GM13976 (cell line): ENCODE data around the gene SCLY.

Source experiments
- DNase-seq: peaks from one replicate; pipeline ENCODE4 v3.0.0; 2012; ENCODE audit warnings: low spot score
- in situ Hi-C: fragments of 300-500 bp; cut with MboI; formaldehyde crosslinking; loops from one replicate; pipeline ENCODE4 v1.12.0; 2022; ENCODE audit warnings: low sequenced_read_pairs, mixed read lengths, inconsistent platforms; ENCODE audit not compliant: unreplicated experiment
- TF ChIP-seq, protein P1 (sequence below): IDR thresholded peaks from 2 replicates; pipeline ENCODE4 v1.5.1; 2012; ENCODE audit warnings: borderline replicate concordance, mild to moderate bottlenecking; ENCODE audit not compliant: insufficient read depth; ENCODE audit errors: extremely low read depth, missing control alignments, control extremely low read depth

SCLY gene

DNA sequence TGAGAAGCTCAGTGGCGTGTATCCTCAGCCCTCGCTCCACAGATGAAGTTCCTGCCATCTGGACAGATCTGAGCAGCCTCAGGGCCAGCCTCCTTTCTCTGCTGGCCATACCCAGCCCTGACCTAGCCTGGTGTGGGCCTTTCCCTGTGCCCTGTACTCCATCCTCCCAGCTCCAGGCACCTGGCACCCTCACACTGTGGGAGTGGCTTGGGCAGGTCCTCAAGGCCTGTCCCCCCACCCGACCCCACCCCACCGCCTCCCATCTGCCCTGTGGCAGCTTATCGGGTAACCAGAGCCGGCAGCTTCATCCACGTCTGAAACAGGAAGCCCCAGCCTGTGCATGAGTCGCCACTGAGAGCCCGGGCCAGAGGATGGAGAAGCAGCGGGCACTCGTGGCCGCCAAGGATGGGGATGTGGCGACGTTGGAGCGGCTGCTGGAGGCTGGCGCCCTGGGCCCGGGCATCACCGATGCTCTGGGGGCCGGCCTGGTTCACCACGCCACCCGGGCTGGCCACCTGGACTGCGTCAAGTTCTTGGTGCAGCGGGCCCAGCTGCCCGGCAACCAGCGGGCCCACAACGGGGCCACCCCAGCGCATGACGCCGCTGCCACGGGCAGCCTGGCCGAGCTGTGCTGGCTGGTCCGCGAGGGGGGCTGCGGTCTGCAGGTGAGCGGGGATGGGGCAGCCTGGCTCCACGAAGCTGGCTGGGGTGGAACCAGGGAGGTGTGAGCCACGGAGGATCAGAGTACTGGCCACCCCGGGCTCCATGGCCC, 39.4 kb downstream of the SCLY start, which contains the start of gene ESPNL:
ESPNL (plus strand) TSS at position 292 of the 772 bp plus-strand sequence; CDS start at position 372, 80 bp downstream.
- DNase-seq: no peak
- in situ Hi-C loops: no loop called here
- TF ChIP-seq, protein P1, sequence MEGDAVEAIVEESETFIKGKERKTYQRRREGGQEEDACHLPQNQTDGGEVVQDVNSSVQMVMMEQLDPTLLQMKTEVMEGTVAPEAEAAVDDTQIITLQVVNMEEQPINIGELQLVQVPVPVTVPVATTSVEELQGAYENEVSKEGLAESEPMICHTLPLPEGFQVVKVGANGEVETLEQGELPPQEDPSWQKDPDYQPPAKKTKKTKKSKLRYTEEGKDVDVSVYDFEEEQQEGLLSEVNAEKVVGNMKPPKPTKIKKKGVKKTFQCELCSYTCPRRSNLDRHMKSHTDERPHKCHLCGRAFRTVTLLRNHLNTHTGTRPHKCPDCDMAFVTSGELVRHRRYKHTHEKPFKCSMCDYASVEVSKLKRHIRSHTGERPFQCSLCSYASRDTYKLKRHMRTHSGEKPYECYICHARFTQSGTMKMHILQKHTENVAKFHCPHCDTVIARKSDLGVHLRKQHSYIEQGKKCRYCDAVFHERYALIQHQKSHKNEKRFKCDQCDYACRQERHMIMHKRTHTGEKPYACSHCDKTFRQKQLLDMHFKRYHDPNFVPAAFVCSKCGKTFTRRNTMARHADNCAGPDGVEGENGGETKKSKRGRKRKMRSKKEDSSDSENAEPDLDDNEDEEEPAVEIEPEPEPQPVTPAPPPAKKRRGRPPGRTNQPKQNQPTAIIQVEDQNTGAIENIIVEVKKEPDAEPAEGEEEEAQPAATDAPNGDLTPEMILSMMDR: no peak

DNA sequence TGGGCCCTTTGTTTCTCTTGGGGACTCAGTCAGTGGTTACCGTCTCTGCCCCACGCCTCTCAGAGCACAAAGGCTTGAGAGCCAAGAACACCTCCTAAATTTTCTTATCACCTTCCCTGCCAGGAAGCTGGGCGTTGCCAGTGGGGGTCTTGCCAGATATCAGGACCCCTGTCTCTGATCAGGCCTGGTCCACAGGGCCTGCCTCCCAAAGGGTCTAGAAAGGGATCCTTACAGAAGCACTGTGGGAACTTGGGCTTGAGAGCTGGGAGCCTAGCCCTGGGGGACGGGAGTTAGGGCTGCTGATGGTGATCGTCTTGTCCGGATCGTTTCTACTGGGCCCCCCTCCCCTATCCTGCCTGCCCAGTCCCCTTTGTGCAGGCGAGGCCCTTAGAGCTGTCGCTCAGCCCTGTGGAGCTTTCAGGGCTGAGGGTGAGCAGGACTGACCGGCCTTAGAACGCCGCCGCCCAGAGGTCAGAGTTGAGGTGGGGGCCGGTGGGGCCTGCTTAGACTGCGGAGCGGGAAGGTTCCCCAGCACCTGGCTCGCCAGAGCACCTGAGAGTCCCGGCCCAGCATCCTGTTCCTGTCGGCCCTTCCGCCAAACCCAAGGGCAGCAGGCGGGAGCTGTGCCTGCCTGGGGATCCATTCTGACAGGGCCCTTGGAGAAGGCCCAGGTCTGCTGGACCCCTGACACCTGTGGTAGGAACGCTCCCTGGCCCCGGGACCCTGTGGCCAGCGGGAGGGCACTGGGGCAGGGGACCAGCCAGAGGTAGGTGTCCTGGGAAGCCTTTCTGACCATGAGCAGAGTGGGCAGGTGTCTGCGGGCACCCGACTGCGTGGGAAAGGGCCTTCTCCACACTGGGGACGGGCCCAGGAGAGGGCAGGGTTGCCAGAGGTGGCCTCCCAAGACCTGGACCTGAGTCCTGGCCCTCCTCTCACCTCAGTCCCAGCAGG, 40.3 kb downstream of the SCLY start:
- in situ Hi-C loops: no loop called here
- no peak for DNase-seq
- TF ChIP-seq, protein P1: no peak

- TF ChIP-seq, protein P1: no peak
- in situ Hi-C loops: no loop called here
- no peak for DNase-seq
Observed at GRCh38 chr2:238101891-238102841, 41.4 kb downstream of the SCLY start.

- TF ChIP-seq, protein P1: no peak
Observed at GRCh38 chr2:238102865-238103264, 42.1 kb downstream of the SCLY start.

GRCh38 chr2:238103465-238104225, 42.8 kb downstream of the SCLY start:
- TF ChIP-seq, protein P1: no peak
- in situ Hi-C loops: no loop called here
- no peak for DNase-seq

More at GRCh38 chr2:238102865-238103264, 42.1 kb downstream of the SCLY start:
- no peak for DNase-seq
- in situ Hi-C loops: no loop called here
